KOPT-K1 (cell line): ENCODE measurements around the gene DDX47.

Source experiments
- H3K27ac ChIP-seq: fragments of 200-600 bp; sonication (generic); 2 replicates; pipeline ENCODE4 v1.5.1; 2016; ENCODE audit warnings: antibody characterized with exemption, mild to moderate bottlenecking, low read depth, low read length; ENCODE audit not compliant: poor library complexity, severe bottlenecking
- H3K36me3 ChIP-seq: fragments of 200-600 bp; sonication (generic); 2 replicates; pipeline ENCODE4 v1.5.1; 2017; ENCODE audit warnings: antibody characterized with exemption, mild to moderate bottlenecking, low read length, moderate library complexity; ENCODE audit not compliant: insufficient read depth
- H3K9me3 ChIP-seq: fragments of 200-600 bp; sonication (generic); 2 replicates; pipeline ENCODE4 v1.5.1; 2017; ENCODE audit warnings: antibody characterized with exemption, low read length, mild to moderate bottlenecking; ENCODE audit not compliant: insufficient read depth, poor library complexity, severe bottlenecking

The DDX47 gene

GRCh38 chr12:12813120-12814101, at the start of gene DDX47:
TSS of gene DDX47 (plus strand) at chr12:12813346. CDS start at chr12:12813368, 22 bp downstream.
- Histone ChIP-seq H3K36me3 (peaks cover 36% of the 10 kb centered on the region), H3K9me3 (no peaks in the 10 kb centered on the region), H3K27ac (peak within 1 kb of the TSS; percentile 69)

DNA sequence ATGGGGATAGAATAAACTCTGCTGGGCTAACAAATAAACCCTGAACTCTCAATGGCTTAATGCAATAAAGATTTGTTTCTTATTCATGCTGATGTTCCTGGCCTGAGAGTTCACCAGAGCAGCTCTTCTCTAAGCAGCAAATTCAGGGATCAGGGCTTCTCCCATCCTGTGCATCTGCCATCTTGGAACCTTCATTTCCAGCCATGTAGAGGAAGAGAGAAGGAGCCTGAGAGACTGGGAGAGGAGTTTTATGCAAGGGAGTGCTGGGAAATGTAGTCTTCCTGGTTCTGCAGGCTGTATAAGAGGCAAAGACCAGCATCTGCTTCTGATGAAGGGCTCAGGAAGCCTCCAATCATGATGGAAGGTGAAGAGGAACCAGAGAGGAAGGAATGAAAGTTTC, 48.3 kb upstream of the DDX47 start:
- Histone ChIP-seq H3K27ac (no peak overlapping the region), H3K9me3 (peaks cover 5% of the 10 kb centered on the region), H3K36me3 (no peaks in the 10 kb centered on the region)

DNA sequence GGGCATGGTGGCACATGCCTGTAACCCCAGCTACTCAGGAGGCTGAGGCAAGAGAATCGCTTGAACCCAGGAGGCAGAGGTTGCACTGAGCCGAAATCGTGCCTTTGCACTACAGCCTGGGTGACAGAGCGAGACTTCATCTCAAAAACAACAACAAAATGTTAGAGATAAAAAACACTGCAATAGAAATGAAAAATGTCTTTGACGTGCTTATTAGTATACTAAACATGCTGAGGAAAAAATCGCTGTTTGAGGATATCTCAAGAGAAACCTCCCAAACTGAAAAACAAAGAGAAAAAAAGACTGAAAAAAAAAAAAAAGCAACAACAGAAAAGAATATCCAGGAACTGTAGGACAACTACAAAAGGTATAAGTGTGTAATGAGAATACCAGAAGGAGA, 42.9 kb upstream of the DDX47 start:
- no peak overlapping the region for H3K27ac ChIP-seq
- H3K9me3 ChIP-seq, result peaks cover 12% of the 10 kb centered on the region
- H3K36me3 ChIP-seq, result no peaks in the 10 kb centered on the region

DNA sequence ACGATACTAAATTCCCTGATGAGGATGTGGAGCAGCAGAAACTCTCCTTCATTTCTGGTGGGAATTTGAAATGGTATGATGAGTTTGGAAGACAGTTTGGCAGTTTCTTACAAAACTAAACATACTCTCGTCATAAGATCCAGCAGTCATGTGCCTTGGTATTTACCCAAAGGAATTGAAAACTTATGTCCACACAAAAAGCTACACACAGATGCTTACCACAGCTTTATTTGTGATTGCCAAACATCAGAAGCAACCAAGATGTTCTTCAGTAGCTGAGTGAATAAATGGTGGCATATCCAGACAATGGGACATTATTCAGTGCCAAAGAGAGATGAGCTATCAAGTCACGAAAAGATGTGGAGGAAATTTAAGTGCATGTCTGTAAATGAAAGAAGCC, 38.4 kb upstream of the DDX47 start:
- H3K9me3 ChIP-seq, result peaks cover 7% of the 10 kb centered on the region
- no peak overlapping the region for H3K27ac ChIP-seq
- H3K36me3 ChIP-seq, result no peaks in the 10 kb centered on the region

DNA sequence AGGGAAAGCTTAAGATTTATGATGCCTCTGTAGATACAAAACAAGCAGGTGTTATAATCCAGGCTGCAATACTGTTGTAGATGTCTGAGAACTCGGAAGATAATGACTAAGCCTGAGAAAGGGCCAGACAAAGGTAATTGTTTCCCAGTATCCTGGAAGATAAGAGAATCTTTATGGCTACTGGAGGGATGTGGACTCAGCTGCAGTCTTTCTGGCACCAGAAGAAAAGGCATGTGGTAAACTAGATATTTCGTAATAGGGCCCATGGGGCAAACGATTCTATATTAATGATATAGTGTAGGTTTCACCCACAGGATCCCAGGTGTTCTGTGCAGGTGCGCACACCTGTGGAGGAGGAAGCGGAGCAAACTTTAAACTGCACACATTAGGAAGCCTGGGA, 36.9 kb upstream of the DDX47 start:
- H3K36me3 ChIP-seq, result no peaks in the 10 kb centered on the region
- no peak overlapping the region for H3K27ac ChIP-seq
- H3K9me3 ChIP-seq, result no peaks in the 10 kb centered on the region

DNA sequence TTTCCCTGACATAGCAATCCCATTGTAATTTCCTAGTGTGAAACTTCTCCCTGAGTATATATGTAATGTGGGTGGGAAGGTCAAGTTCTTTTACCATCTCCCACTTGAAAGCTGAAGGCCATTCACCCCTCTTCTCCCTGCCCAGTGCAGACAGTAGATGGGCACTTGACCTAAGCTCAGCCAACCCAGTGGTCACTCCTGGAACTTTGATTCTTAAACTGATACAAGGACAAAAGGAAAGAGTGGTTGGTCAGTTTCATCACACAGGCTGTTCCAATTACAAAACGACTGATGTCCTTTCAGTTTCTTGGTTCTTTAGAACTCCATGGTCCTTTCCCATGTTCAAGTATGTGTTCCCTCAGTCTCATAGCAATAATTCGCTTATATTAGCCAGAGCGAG, 36.1 kb upstream of the DDX47 start:
- Histone ChIP-seq H3K27ac (no peak overlapping the region), H3K36me3 (no peaks in the 10 kb centered on the region), H3K9me3 (no peaks in the 10 kb centered on the region)

- H3K36me3 ChIP-seq, result no peaks in the 10 kb centered on the region
- H3K27ac ChIP-seq, result no peak overlapping the region
These were observed 34.1 kb upstream of the DDX47 start for GRCh38 chr12:12779007-12779406.

GRCh38 chr12:12779529-12779928, 33.6 kb upstream of the DDX47 start:
- Histone ChIP-seq H3K9me3 (no peaks in the 10 kb centered on the region), H3K27ac (no peak overlapping the region), H3K36me3 (no peaks in the 10 kb centered on the region)

More at GRCh38 chr12:12779007-12779406, 34.1 kb upstream of the DDX47 start:
- no peaks in the 10 kb centered on the region for H3K9me3 ChIP-seq

GRCh38 chr12:12784116-12784515, 29.0 kb upstream of the DDX47 start:
- Histone ChIP-seq H3K36me3 (no peaks in the 10 kb centered on the region), H3K27ac (no peak overlapping the region), H3K9me3 (no peaks in the 10 kb centered on the region)

GRCh38 chr12:12784911-12785814, 28.0 kb upstream of the DDX47 start, which contains the start of gene APOLD1:
TSS of gene APOLD1 (plus strand) at chr12:12785659. CDS start at chr12:12785692, 33 bp downstream.
- Histone ChIP-seq H3K36me3 (no peaks in the 10 kb centered on the region), H3K27ac (peak within 1 kb of the TSS; percentile 78), H3K9me3 (no peaks in the 10 kb centered on the region)

GRCh38 chr12:12786351-12786705, 26.8 kb upstream of the DDX47 start:
- Histone ChIP-seq H3K9me3 (no peaks in the 10 kb centered on the region), H3K27ac (peak overlapping the region; percentile 78), H3K36me3 (no peaks in the 10 kb centered on the region)

GRCh38 chr12:12786706-12787601, 26.2 kb upstream of the DDX47 start:
- Histone ChIP-seq H3K27ac (peak overlapping the region; percentile 78), H3K36me3 (no peaks in the 10 kb centered on the region)

GRCh38 chr12:12788131-12788530, 25.0 kb upstream of the DDX47 start:
- Histone ChIP-seq H3K27ac (no peak overlapping the region), H3K9me3 (no peaks in the 10 kb centered on the region), H3K36me3 (no peaks in the 10 kb centered on the region)

More at GRCh38 chr12:12786706-12787601, 26.2 kb upstream of the DDX47 start:
- no peaks in the 10 kb centered on the region for H3K9me3 ChIP-seq

DNA sequence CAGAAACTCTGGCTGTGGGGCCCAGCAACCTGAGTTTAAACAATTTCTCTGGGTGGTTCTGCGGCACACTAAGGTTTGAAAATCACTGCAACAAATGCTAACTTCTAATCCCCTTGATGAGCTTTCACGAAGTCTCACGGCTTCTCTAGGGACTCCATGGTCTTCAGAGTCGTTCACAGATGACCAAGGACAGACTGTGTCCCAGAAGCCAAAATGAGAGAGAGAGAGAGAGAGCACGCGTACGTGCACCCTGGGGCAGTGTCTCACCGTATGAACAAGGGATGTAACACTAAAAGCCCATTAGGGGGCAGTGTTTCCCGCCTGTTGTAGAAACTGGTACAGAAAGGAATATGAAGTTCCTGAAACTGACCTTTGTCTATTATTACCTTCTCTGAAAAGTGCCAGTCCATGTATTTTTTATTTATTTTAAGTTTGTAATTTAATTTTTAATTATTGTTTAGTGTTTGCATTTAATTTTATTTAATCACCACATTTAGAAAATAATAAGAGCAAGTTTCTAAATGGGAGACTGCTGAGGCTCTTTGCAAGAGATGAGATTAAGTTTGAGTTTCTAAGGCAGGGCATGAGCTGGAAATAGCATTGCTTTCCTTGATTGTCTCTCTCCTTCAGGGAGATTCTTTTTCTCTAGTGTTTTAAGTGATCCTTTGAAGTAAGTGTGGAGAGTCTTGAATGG, 24.3 kb upstream of the DDX47 start:
- Histone ChIP-seq H3K9me3 (no peaks in the 10 kb centered on the region), H3K27ac (no peak overlapping the region)

More for the DNA sequence above, 24.3 kb upstream of the DDX47 start:
- H3K36me3 ChIP-seq, result no peaks in the 10 kb centered on the region
